ENCODE results near the gene ARL4C.

- TF ChIP-seq, protein P1, sequence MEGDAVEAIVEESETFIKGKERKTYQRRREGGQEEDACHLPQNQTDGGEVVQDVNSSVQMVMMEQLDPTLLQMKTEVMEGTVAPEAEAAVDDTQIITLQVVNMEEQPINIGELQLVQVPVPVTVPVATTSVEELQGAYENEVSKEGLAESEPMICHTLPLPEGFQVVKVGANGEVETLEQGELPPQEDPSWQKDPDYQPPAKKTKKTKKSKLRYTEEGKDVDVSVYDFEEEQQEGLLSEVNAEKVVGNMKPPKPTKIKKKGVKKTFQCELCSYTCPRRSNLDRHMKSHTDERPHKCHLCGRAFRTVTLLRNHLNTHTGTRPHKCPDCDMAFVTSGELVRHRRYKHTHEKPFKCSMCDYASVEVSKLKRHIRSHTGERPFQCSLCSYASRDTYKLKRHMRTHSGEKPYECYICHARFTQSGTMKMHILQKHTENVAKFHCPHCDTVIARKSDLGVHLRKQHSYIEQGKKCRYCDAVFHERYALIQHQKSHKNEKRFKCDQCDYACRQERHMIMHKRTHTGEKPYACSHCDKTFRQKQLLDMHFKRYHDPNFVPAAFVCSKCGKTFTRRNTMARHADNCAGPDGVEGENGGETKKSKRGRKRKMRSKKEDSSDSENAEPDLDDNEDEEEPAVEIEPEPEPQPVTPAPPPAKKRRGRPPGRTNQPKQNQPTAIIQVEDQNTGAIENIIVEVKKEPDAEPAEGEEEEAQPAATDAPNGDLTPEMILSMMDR (IDR thresholded peaks at IDR 0.05), result no peak
- no peak for TF ChIP-seq POLR2A (IDR thresholded peaks at IDR 0.05)
- TF ChIP-seq EP300 (IDR thresholded peaks at IDR 0.05), result no peak
Measured at GRCh38 chr2:234447963-234448362, 48.9 kb downstream of the ARL4C start.

Data from stomach (tissue), 4 donors.